ENCODE measurements around the gene C11orf24. TPM values are rescaled to one million over a fixed set of nuclear protein-coding genes. Genes with fewer than 3 reads are reported as not detected.

Gene C11orf24
- total RNA-seq, 5 donors from 2014 or later (not counting 1 experiment from before 2014, with no cell fraction given) = 9.5 to 25.3 (median 21.4) TPM

- Mint-ChIP-seq H3K36me3 (no peaks in the 10 kb centered on the region), H3K27me3 (peaks cover 3 to 8% of the 10 kb centered on the region in 2 donors), H3K4me1 (peaks cover 40 to 44% (median 40%) of the 10 kb centered on the region in 3 donors), H3K27ac (peak overlapping the region; percentile 0 to 57), H3K9me3 (no peaks in the 10 kb centered on the region), H3K4me3 (peak overlapping the region; percentile 72 to 88 (median 81))
- WGBS (ENCODE audit: insufficient coverage) = 13% methylated on average over 55 of the region's 58 CpGs
- Histone ChIP-seq H3K4me3 (ENCODE audit: control insufficient read depth in 1 of 2, extremely low read depth in 1 of 2, low read length in 1 of 2) (peak overlapping the region; percentile 75 to 85), H3K27ac (ENCODE audit: low read length) (peak overlapping the region; percentile 61), H3K36me3 (ENCODE audit: control insufficient read depth in 2 of 2, extremely low read depth in 1 of 2, insufficient read depth in 1 of 2, low read length in 1 of 2) (no peaks in the 10 kb centered on the region), H3K27me3 (replicated peaks in 1 of 2; ENCODE audit: control insufficient read depth in 2 of 2, extremely low read depth in 1 of 2, insufficient read depth in 2 of 2, low read length in 1 of 2) (peaks cover 0 to 25% of the 10 kb centered on the region in 2 experiments), H3K9me3 (no peaks in the 10 kb centered on the region), H3K4me1 (ENCODE audit: control insufficient read depth in 1 of 2, extremely low read depth in 1 of 2, insufficient read depth in 2 of 2, low read length in 2 of 2) (peaks cover 18 to 32% of the 10 kb centered on the region in 2 experiments)
- peak; percentile 9 to 22 (median 16) for ATAC-seq (replicated peaks in 1 of 4)
- ChIA-PET CTCF (interaction anchor here in 1 of 2 donors (1.0 kb wide), 1 partner anchor 25 kb away, joined by 3 read pairs; no protein-coding TSS in a partner anchor), POLR2A (no interaction called here)
- peak in 2 of 35 experiments; percentile 6 to 11 for DNase-seq
Observed at GRCh38 chr11:68214173-68215086, 57.3 kb downstream of the C11orf24 start.

GRCh38 chr11:68213555-68214172 lies 58.1 kb downstream of the C11orf24 start:
- H3K27me3 ChIP-seq (replicated peaks in 1 of 2; ENCODE audit: control insufficient read depth in 2 of 2, extremely low read depth in 1 of 2, insufficient read depth in 2 of 2, low read length in 1 of 2) = peaks cover 0 to 25% of the 10 kb centered on the region in 2 experiments
- H3K9me3 Mint-ChIP-seq = no peaks in the 10 kb centered on the region
- ATAC-seq (replicated peaks in 1 of 4) = peak; percentile 44 to 59 (median 54)
- peaks cover 46 to 52% (median 48%) of the 10 kb centered on the region in 3 donors for H3K4me1 Mint-ChIP-seq
- no peaks in the 10 kb centered on the region for H3K36me3 Mint-ChIP-seq
- WGBS (ENCODE audit: insufficient coverage) = under 1% methylated on average over 84 of the region's 90 CpGs
- H3K27me3 Mint-ChIP-seq = peaks cover 3 to 8% of the 10 kb centered on the region in 2 donors
- H3K36me3 ChIP-seq (ENCODE audit: control insufficient read depth in 2 of 2, extremely low read depth in 1 of 2, insufficient read depth in 1 of 2, low read length in 1 of 2) = no peaks in the 10 kb centered on the region
- ChIA-PET POLR2A (no interaction called here), CTCF (no interaction called here)
- DNase-seq = peak; percentile 50 to 91 (median 74)
- H3K27ac ChIP-seq (ENCODE audit: low read length) = peak overlapping the region; percentile 61
- H3K9me3 ChIP-seq = no peaks in the 10 kb centered on the region
- no peak overlapping the region for H3K27ac Mint-ChIP-seq
- H3K4me1 ChIP-seq (ENCODE audit: control insufficient read depth in 1 of 2, extremely low read depth in 1 of 2, insufficient read depth in 2 of 2, low read length in 2 of 2) = peaks cover 23 to 40% of the 10 kb centered on the region in 2 experiments
- peak overlapping the region; percentile 72 to 88 (median 81) for H3K4me3 Mint-ChIP-seq
- peak overlapping the region; percentile 75 to 85 for H3K4me3 ChIP-seq (ENCODE audit: control insufficient read depth in 1 of 2, extremely low read depth in 1 of 2, low read length in 1 of 2)

GRCh38 chr11:68213135-68213515 lies 58.6 kb downstream of the C11orf24 start, which contains the start of gene KMT5B:
TSS of gene KMT5B (minus strand) at chr11:68213296. CDS start at chr11:68190076, 23,220 bp downstream.
- ChIA-PET POLR2A (no interaction called here), CTCF (no interaction called here)
- Histone ChIP-seq H3K4me1 (ENCODE audit: control insufficient read depth in 1 of 2, extremely low read depth in 1 of 2, insufficient read depth in 2 of 2, low read length in 2 of 2) (peaks cover 23 to 43% of the 10 kb centered on the region in 2 experiments), H3K4me3 (ENCODE audit: control insufficient read depth in 1 of 2, extremely low read depth in 1 of 2, low read length in 1 of 2) (peak within 1 kb of the TSS; percentile 75 to 85), H3K27ac (ENCODE audit: low read length) (peak within 1 kb of the TSS; percentile 61), H3K27me3 (replicated peaks in 1 of 2; ENCODE audit: control insufficient read depth in 2 of 2, extremely low read depth in 1 of 2, insufficient read depth in 2 of 2, low read length in 1 of 2) (peaks cover 0 to 22% of the 10 kb centered on the region in 2 experiments), H3K9me3 (no peaks in the 10 kb centered on the region), H3K36me3 (ENCODE audit: control insufficient read depth in 2 of 2, extremely low read depth in 1 of 2, insufficient read depth in 1 of 2, low read length in 1 of 2) (no peaks in the 10 kb centered on the region)
- H3K4me1 Mint-ChIP-seq = peaks cover 50 to 57% (median 53%) of the 10 kb centered on the region in 3 donors
- DNase-seq (peak in 19 of 35 experiments; percentile 24 to 81 (median 36)), ATAC-seq (replicated peaks in 1 of 4) (peak; percentile 11 to 24 (median 15))
- under 1% methylated on average over 56 of the region's 60 CpGs for WGBS (ENCODE audit: insufficient coverage)
- H3K36me3 Mint-ChIP-seq = no peaks in the 10 kb centered on the region
- H3K9me3 Mint-ChIP-seq = no peaks in the 10 kb centered on the region
- peak within 1 kb of the TSS; percentile 88 to 93 (median 88) for H3K4me3 Mint-ChIP-seq
- peak within 1 kb of the TSS; percentile 92 to 93 for H3K27ac Mint-ChIP-seq
- peaks cover 3 to 8% of the 10 kb centered on the region in 2 donors for H3K27me3 Mint-ChIP-seq

- POLR2A ChIA-PET = interaction anchor here in 1 of 2 donors (0.5 kb wide), 1 partner anchor 964 kb away, joined by 3 read pairs; no protein-coding TSS in a partner anchor
- DNase-seq = peak in 33 of 35 experiments; percentile 10 to 76 (median 44)
- Mint-ChIP-seq H3K9me3 (no peaks in the 10 kb centered on the region), H3K27me3 (peaks cover 3 to 8% of the 10 kb centered on the region in 2 donors), H3K4me1 (peaks cover 50 to 59% (median 54%) of the 10 kb centered on the region in 3 donors), H3K27ac (peak overlapping the region; percentile 92 to 93), H3K36me3 (no peaks in the 10 kb centered on the region), H3K4me3 (peak overlapping the region; percentile 88 to 93 (median 88))
- Histone ChIP-seq H3K27ac (ENCODE audit: low read length) (peak overlapping the region; percentile 6), H3K27me3 (replicated peaks in 1 of 2; ENCODE audit: control insufficient read depth in 2 of 2, extremely low read depth in 1 of 2, insufficient read depth in 2 of 2, low read length in 1 of 2) (peaks cover 0 to 19% of the 10 kb centered on the region in 2 experiments), H3K4me3 (ENCODE audit: control insufficient read depth in 1 of 2, extremely low read depth in 1 of 2, low read length in 1 of 2) (peak overlapping the region; percentile 75 to 85), H3K4me1 (ENCODE audit: control insufficient read depth in 1 of 2, extremely low read depth in 1 of 2, insufficient read depth in 2 of 2, low read length in 2 of 2) (peaks cover 23 to 43% of the 10 kb centered on the region in 2 experiments), H3K36me3 (ENCODE audit: control insufficient read depth in 2 of 2, extremely low read depth in 1 of 2, insufficient read depth in 1 of 2, low read length in 1 of 2) (no peaks in the 10 kb centered on the region), H3K9me3 (no peaks in the 10 kb centered on the region)
- CTCF ChIA-PET = no interaction called here
- peak; percentile 18 to 54 (median 43) for ATAC-seq (replicated peaks in 1 of 4)
- under 1% methylated on average over 71 of the region's 80 CpGs for WGBS (ENCODE audit: insufficient coverage)
Observed at GRCh38 chr11:68212421-68213134, 59.2 kb downstream of the C11orf24 start.

- H3K27ac Mint-ChIP-seq = peak overlapping the region; percentile 85 to 87
- H3K27me3 Mint-ChIP-seq = peaks cover 3 to 8% of the 10 kb centered on the region in 2 donors
- peak overlapping the region in 1 of 2 donors; percentile 75 for H3K4me3 ChIP-seq (ENCODE audit: control insufficient read depth in 1 of 2, extremely low read depth in 1 of 2, low read length in 1 of 2)
- peaks cover 0 to 19% of the 10 kb centered on the region in 2 experiments for H3K27me3 ChIP-seq (replicated peaks in 1 of 2; ENCODE audit: control insufficient read depth in 2 of 2, extremely low read depth in 1 of 2, insufficient read depth in 2 of 2, low read length in 1 of 2)
- H3K27ac ChIP-seq (ENCODE audit: low read length) = no peak overlapping the region
- peaks cover 23 to 45% of the 10 kb centered on the region in 2 experiments for H3K4me1 ChIP-seq (ENCODE audit: control insufficient read depth in 1 of 2, extremely low read depth in 1 of 2, insufficient read depth in 2 of 2, low read length in 2 of 2)
- no peaks in the 10 kb centered on the region for H3K9me3 Mint-ChIP-seq
- H3K9me3 ChIP-seq = no peaks in the 10 kb centered on the region
- ATAC-seq (replicated peaks in 1 of 4) = no peak
- peak overlapping the region; percentile 88 to 93 (median 88) for H3K4me3 Mint-ChIP-seq
- H3K36me3 Mint-ChIP-seq = no peaks in the 10 kb centered on the region
- WGBS (ENCODE audit: insufficient coverage) = 50% methylated on average over 6 of the region's 14 CpGs
- ChIA-PET CTCF (no interaction called here), POLR2A (interaction anchor here in 1 of 2 donors (0.5 kb wide), 1 partner anchor 209 kb away, joined by 3 read pairs; no protein-coding TSS in a partner anchor)
- DNase-seq = peak in 1 of 35 experiments; percentile 18
- no peaks in the 10 kb centered on the region for H3K36me3 ChIP-seq (ENCODE audit: control insufficient read depth in 2 of 2, extremely low read depth in 1 of 2, insufficient read depth in 1 of 2, low read length in 1 of 2)
- peaks cover 59 to 67% (median 61%) of the 10 kb centered on the region in 3 donors for H3K4me1 Mint-ChIP-seq
Observed at GRCh38 chr11:68211546-68211945, 60.2 kb downstream of the C11orf24 start.

Data from T-cell (primary cell).